ENCODE data around the gene SLC26A4. TPM values are rescaled to one million over a fixed set of nuclear protein-coding genes. Genes with fewer than 3 reads are reported as not detected.

The SLC26A4 gene
- polyA plus RNA-seq (2013) = 0.11 and 0.12 TPM in 2 replicates

GRCh38 chr7:107660381-107661080 lies at the start of gene SLC26A4:
Gene SLC26A4, plus strand, starts transcription at chr7:107660828. Its CDS starts 814 bp downstream, at chr7:107661642.
- no peak within 1 kb of the TSS for H3K23ac ChIP-seq (ENCODE audit: low read length)
- H3K18ac ChIP-seq (ENCODE audit: low read length) = no peak within 1 kb of the TSS
- H3K4ac ChIP-seq (ENCODE audit: low read depth, low read length) = no peak within 1 kb of the TSS
- no peak within 1 kb of the TSS for H3K9ac ChIP-seq (ENCODE audit: low read length)
- H4K8ac ChIP-seq (ENCODE audit: low read depth, low read length) = no peak within 1 kb of the TSS
- H2BK5ac ChIP-seq (ENCODE audit: low read depth, low read length, poor library complexity) = no peak within 1 kb of the TSS
- peak within 1 kb of the TSS; percentile 30 for H2AFZ ChIP-seq (ENCODE audit: insufficient read depth, low read length, poor library complexity)
- peak; percentile 73 to 77 for DNase-seq
- peaks cover 6% of the 10 kb centered on the region for H3K9me3 ChIP-seq (ENCODE audit: insufficient read depth, low read depth, low read length)
- H3K27ac ChIP-seq (ENCODE audit: low read depth, low read length) = no peak within 1 kb of the TSS
- H3K27me3 ChIP-seq (ENCODE audit: insufficient read depth, low read length) = peaks cover 30% of the 10 kb centered on the region
- H2AK5ac ChIP-seq (ENCODE audit: low read length) = no peak within 1 kb of the TSS
- H3K79me1 ChIP-seq (ENCODE audit: low read length) = no peaks in the 10 kb centered on the region
- no CpG with 5 or more reads among the region's 37 CpGs for WGBS (ENCODE audit: extremely low coverage, insufficient coverage, insufficient read length)
- peak within 1 kb of the TSS; percentile 63 for H3K4me3 ChIP-seq (ENCODE audit: low read depth, low read length)
- peaks cover 15% of the 10 kb centered on the region in 2 experiments for H3K4me1 ChIP-seq (ENCODE audit: control insufficient read depth in 1 of 2, insufficient read depth in 2 of 2, low read length in 2 of 2)
- H3K4me2 ChIP-seq (ENCODE audit: low read length) = peak within 1 kb of the TSS; percentile 94
- no peak within 1 kb of the TSS for H3K14ac ChIP-seq (ENCODE audit: low read length)
- H4K12ac ChIP-seq (ENCODE audit: low read depth, low read length) = no peak within 1 kb of the TSS
- no peaks in the 10 kb centered on the region for H3K36me3 ChIP-seq (ENCODE audit: control insufficient read depth in 1 of 2, insufficient read depth in 2 of 2, low read length in 2 of 2)
- H2BK120ac ChIP-seq (ENCODE audit: insufficient read depth, low read length, poor library complexity) = no peak within 1 kb of the TSS
- H3K79me2 ChIP-seq (ENCODE audit: control insufficient read depth, insufficient read depth, low read length, poor library complexity) = no peaks in the 10 kb centered on the region
- no peak within 1 kb of the TSS for H4K91ac ChIP-seq (ENCODE audit: low read depth, low read length)
- H2BK12ac ChIP-seq (ENCODE audit: low read length) = no peak within 1 kb of the TSS

GRCh38 chr7:107613439-107613838 lies 47.2 kb upstream of the SLC26A4 start:
- H3K4ac ChIP-seq (ENCODE audit: low read depth, low read length) = no peak overlapping the region
- H3K9ac ChIP-seq (ENCODE audit: low read length) = no peak overlapping the region
- peak in 1 of 2 donors; percentile 73 for DNase-seq
- no peak overlapping the region for H2AK5ac ChIP-seq (ENCODE audit: low read length)
- H3K4me2 ChIP-seq (ENCODE audit: low read length) = no peak overlapping the region
- no peak overlapping the region for H3K23ac ChIP-seq (ENCODE audit: low read length)
- H3K36me3 ChIP-seq (ENCODE audit: control insufficient read depth in 1 of 2, insufficient read depth in 2 of 2, low read length in 2 of 2) = peaks cover 0 to 2% of the 10 kb centered on the region in 2 experiments
- no peaks in the 10 kb centered on the region for H3K79me2 ChIP-seq (ENCODE audit: control insufficient read depth, insufficient read depth, low read length, poor library complexity)
- no peak overlapping the region for H3K14ac ChIP-seq (ENCODE audit: low read length)
- no peak overlapping the region for H3K18ac ChIP-seq (ENCODE audit: low read length)
- H2BK5ac ChIP-seq (ENCODE audit: low read depth, low read length, poor library complexity) = no peak overlapping the region
- no peak overlapping the region for H4K91ac ChIP-seq (ENCODE audit: low read depth, low read length)
- no peak overlapping the region for H4K12ac ChIP-seq (ENCODE audit: low read depth, low read length)
- no peak overlapping the region for H2BK120ac ChIP-seq (ENCODE audit: insufficient read depth, low read length, poor library complexity)
- no peak overlapping the region for H2BK12ac ChIP-seq (ENCODE audit: low read length)
- H4K8ac ChIP-seq (ENCODE audit: low read depth, low read length) = no peak overlapping the region
- WGBS (ENCODE audit: extremely low coverage, insufficient coverage, insufficient read length) = no CpG with 5 or more reads among the region's 1 CpG
- H3K27me3 ChIP-seq (ENCODE audit: insufficient read depth, low read length) = no peaks in the 10 kb centered on the region
- peaks cover 2 to 3% of the 10 kb centered on the region in 2 experiments for H3K4me1 ChIP-seq (ENCODE audit: control insufficient read depth in 1 of 2, insufficient read depth in 2 of 2, low read length in 2 of 2)
- no peaks in the 10 kb centered on the region for H3K79me1 ChIP-seq (ENCODE audit: low read length)
- H3K4me3 ChIP-seq (ENCODE audit: low read depth, low read length) = no peak overlapping the region
- H3K27ac ChIP-seq (ENCODE audit: low read depth, low read length) = no peak overlapping the region
- H3K9me3 ChIP-seq (ENCODE audit: insufficient read depth, low read depth, low read length) = no peaks in the 10 kb centered on the region
- H2AFZ ChIP-seq (ENCODE audit: insufficient read depth, low read length, poor library complexity) = no peak overlapping the region

- Histone ChIP-seq H3K4me1 (ENCODE audit: control insufficient read depth in 1 of 2, insufficient read depth in 2 of 2, low read length in 2 of 2) (peaks cover 2 to 3% of the 10 kb centered on the region in 2 experiments), H3K9me3 (ENCODE audit: insufficient read depth, low read depth, low read length) (no peaks in the 10 kb centered on the region), H3K4me2 (ENCODE audit: low read length) (no peak overlapping the region), H4K91ac (ENCODE audit: low read depth, low read length) (no peak overlapping the region), H3K9ac (ENCODE audit: low read length) (no peak overlapping the region), H2AK5ac (ENCODE audit: low read length) (no peak overlapping the region), H2BK12ac (ENCODE audit: low read length) (no peak overlapping the region), H3K4me3 (ENCODE audit: low read depth, low read length) (no peak overlapping the region), H4K12ac (ENCODE audit: low read depth, low read length) (no peak overlapping the region), H2AFZ (ENCODE audit: insufficient read depth, low read length, poor library complexity) (no peak overlapping the region), H3K36me3 (ENCODE audit: control insufficient read depth in 1 of 2, insufficient read depth in 2 of 2, low read length in 2 of 2) (peaks cover 0 to 2% of the 10 kb centered on the region in 2 experiments), H2BK120ac (ENCODE audit: insufficient read depth, low read length, poor library complexity) (no peak overlapping the region), H2BK5ac (ENCODE audit: low read depth, low read length, poor library complexity) (no peak overlapping the region), H3K4ac (ENCODE audit: low read depth, low read length) (no peak overlapping the region), H3K14ac (ENCODE audit: low read length) (no peak overlapping the region), H3K79me1 (ENCODE audit: low read length) (no peaks in the 10 kb centered on the region), H3K79me2 (ENCODE audit: control insufficient read depth, insufficient read depth, low read length, poor library complexity) (no peaks in the 10 kb centered on the region), H3K27ac (ENCODE audit: low read depth, low read length) (no peak overlapping the region), H3K23ac (ENCODE audit: low read length) (no peak overlapping the region), H3K27me3 (ENCODE audit: insufficient read depth, low read length) (no peaks in the 10 kb centered on the region), H3K18ac (ENCODE audit: low read length) (no peak overlapping the region), H4K8ac (ENCODE audit: low read depth, low read length) (no peak overlapping the region)
- DNase-seq = no peak
Measured at GRCh38 chr7:107613948-107614347, 46.7 kb upstream of the SLC26A4 start.

GRCh38 chr7:107614425-107614824 lies 46.2 kb upstream of the SLC26A4 start:
- Histone ChIP-seq H2BK120ac (ENCODE audit: insufficient read depth, low read length, poor library complexity) (no peak overlapping the region), H3K23ac (ENCODE audit: low read length) (no peak overlapping the region), H3K27me3 (ENCODE audit: insufficient read depth, low read length) (no peaks in the 10 kb centered on the region), H2BK12ac (ENCODE audit: low read length) (no peak overlapping the region), H3K14ac (ENCODE audit: low read length) (no peak overlapping the region), H3K9me3 (ENCODE audit: insufficient read depth, low read depth, low read length) (no peaks in the 10 kb centered on the region), H4K91ac (ENCODE audit: low read depth, low read length) (no peak overlapping the region), H2BK5ac (ENCODE audit: low read depth, low read length, poor library complexity) (no peak overlapping the region), H3K18ac (ENCODE audit: low read length) (no peak overlapping the region), H3K9ac (ENCODE audit: low read length) (no peak overlapping the region), H3K36me3 (ENCODE audit: control insufficient read depth in 1 of 2, insufficient read depth in 2 of 2, low read length in 2 of 2) (peaks cover 0 to 2% of the 10 kb centered on the region in 2 experiments), H3K27ac (ENCODE audit: low read depth, low read length) (no peak overlapping the region), H3K4ac (ENCODE audit: low read depth, low read length) (no peak overlapping the region), H3K79me2 (ENCODE audit: control insufficient read depth, insufficient read depth, low read length, poor library complexity) (no peaks in the 10 kb centered on the region), H3K79me1 (ENCODE audit: low read length) (no peaks in the 10 kb centered on the region), H3K4me3 (ENCODE audit: low read depth, low read length) (no peak overlapping the region), H2AFZ (ENCODE audit: insufficient read depth, low read length, poor library complexity) (no peak overlapping the region), H3K4me1 (ENCODE audit: control insufficient read depth in 1 of 2, insufficient read depth in 2 of 2, low read length in 2 of 2) (peaks cover 2 to 3% of the 10 kb centered on the region in 2 experiments), H3K4me2 (ENCODE audit: low read length) (no peak overlapping the region), H4K8ac (ENCODE audit: low read depth, low read length) (no peak overlapping the region), H4K12ac (ENCODE audit: low read depth, low read length) (no peak overlapping the region), H2AK5ac (ENCODE audit: low read length) (no peak overlapping the region)
- peak in 1 of 2 donors; percentile 85 for DNase-seq
